Smooth muscle cell (in vitro differentiated cells): ENCODE results near the gene HUS1. TPM values are rescaled to one million over a fixed set of nuclear protein-coding genes. Genes with fewer than 3 reads are reported as not detected.
A peak's percentile ranks its signal among the peaks of the same experiment; 100 is the strongest.
"Not testable (repeated sequence)": the region's sequence is repeated elsewhere in the genome, so short reads cannot be mapped to it uniquely, and the experiment has no call there.

Source experiments
- DNase-seq: peaks from one replicate; lab custom pipeline; 2025; ENCODE audit not compliant: unreplicated experiment; lab: John Stamatoyannopoulos, UW
- H2AFZ ChIP-seq: fragments of 200-600 bp; sonication (generic); 2 replicates; pipeline ENCODE4 v1.6.0; 2016; ENCODE audit warnings: antibody characterized with exemption, low read depth, mild to moderate bottlenecking
- H3F3A ChIP-seq: fragments of 200-600 bp; sonication (generic); 2 replicates; pipeline ENCODE4 v1.6.0; 2017; ENCODE audit warnings: antibody characterized with exemption, low read depth
- H3K27ac ChIP-seq: fragments of 200-600 bp; sonication (generic); 2 replicates; pipeline ENCODE4 v1.5.1; 2016; ENCODE audit warnings: low read depth, mild to moderate bottlenecking
- H3K27me3 ChIP-seq: fragments of 200-600 bp; sonication (generic); 2 replicates; pipeline ENCODE4 v1.6.1; 2016; ENCODE audit warnings: low read depth, mild to moderate bottlenecking
- H3K36me3 ChIP-seq: fragments of 200-600 bp; sonication (generic); 2 replicates; pipeline ENCODE4 v1.5.1; 2016; ENCODE audit warnings: low read depth
- H3K4me1 ChIP-seq: fragments of 200-600 bp; sonication (generic); 2 replicates; pipeline ENCODE4 v1.5.1; 2016; ENCODE audit warnings: low read depth
- H3K4me2 ChIP-seq: fragments of 200-600 bp; sonication (generic); 2 replicates; pipeline ENCODE4 v1.6.0; 2016; ENCODE audit warnings: mild to moderate bottlenecking
- H3K4me3 ChIP-seq: fragments of 200-600 bp; sonication (generic); 2 replicates; pipeline ENCODE4 v1.5.1; 2016; ENCODE audit warnings: mild to moderate bottlenecking
- H3K79me2 ChIP-seq: fragments of 200-600 bp; sonication (generic); 2 replicates; pipeline ENCODE4 v1.6.0; 2016; ENCODE audit warnings: low read depth, mild to moderate bottlenecking
- H3K9ac ChIP-seq: fragments of 200-600 bp; sonication (generic); 2 replicates; pipeline ENCODE4 v1.6.0; 2016; ENCODE audit warnings: low read depth
- H3K9me3 ChIP-seq: fragments of 200-600 bp; sonication (generic); replicated peaks from 2 replicates; pipeline ENCODE4 v1.5.1; 2016; ENCODE audit warnings: low read depth
- H4K20me1 ChIP-seq: fragments of 200-600 bp; sonication (generic); 2 replicates; pipeline ENCODE4 v1.6.0; 2016; ENCODE audit warnings: low read depth
- WGBS: methylation state at CpG from one replicate; pipeline ENCODE4 v1.1.7; 2016; ENCODE audit warnings: low lambda C conversion rate; 5-methylcytosine and 5-hydroxymethylcytosine counted together
- polyA plus RNA-seq: library from polyadenylated mRNA; unstranded; fragments of >200 nt; fragmentation: Nextera tagmentation; extraction: Ambion mirVana; gene quantifications from 2 replicates; pipeline ENCODE4 v1.2.1, GENCODE V29; 2016
- total RNA-seq: library from RNA; depleted of rRNA; stranded (reverse); fragments of >200 nt; gene quantifications from 2 replicates; pipeline ENCODE4 v1.2.3, GENCODE V29; 2014
- TF ChIP-seq, protein P1 (sequence below): fragments of 200-600 bp; sonication (generic); IDR thresholded peaks from 2 replicates; pipeline ENCODE4 v1.5.1; 2017; ENCODE audit warnings: borderline replicate concordance, mild to moderate bottlenecking, antibody characterized with exemption; ENCODE audit not compliant: insufficient read depth, poor library complexity, severe bottlenecking

HUS1 gene
- total and polyA plus RNA-seq, 2 experiments from 2014 or later = 13.2 to 35.8 TPM

DNA sequence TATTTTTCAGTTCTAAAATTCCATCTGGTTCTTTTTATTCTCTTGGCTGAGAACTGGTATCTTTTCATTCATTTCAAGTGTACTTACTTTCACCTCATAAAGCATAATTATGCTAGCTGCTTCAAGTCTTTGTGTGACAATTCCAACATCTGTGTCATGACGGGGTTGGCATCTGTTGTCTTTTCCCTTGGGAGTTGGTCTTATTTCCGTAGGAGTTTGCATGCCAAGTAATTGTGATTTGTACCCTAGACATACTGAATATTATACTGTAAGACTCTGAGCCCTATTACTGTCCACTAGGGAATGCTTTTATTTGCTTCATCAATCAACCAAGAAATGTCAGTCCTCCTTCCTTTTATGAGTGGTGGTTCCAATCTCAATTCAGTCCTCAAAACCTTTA is 24.6 kb upstream of the HUS1 start:
- DNase-seq = no peak
- WGBS = 77% methylated on average over 2 of the region's 2 CpGs
- H2AFZ ChIP-seq = peak overlapping the region; percentile 46

GRCh38 chr7:48000164-48000563 is 20.7 kb upstream of the HUS1 start:
- not testable (repeated sequence) for H3K9ac ChIP-seq, H3K4me1 ChIP-seq, DNase-seq, H4K20me1 ChIP-seq, H3K9me3 ChIP-seq, H3K27ac ChIP-seq, H3K79me2 ChIP-seq, H3K4me3 ChIP-seq, H3K36me3 ChIP-seq, H3K27me3 ChIP-seq, H3F3A ChIP-seq, H3K4me2 ChIP-seq
- WGBS = 61% methylated on average over 13 of the region's 13 CpGs
- H2AFZ ChIP-seq = peak overlapping the region; percentile 2

More for the DNA sequence above, 24.6 kb upstream of the HUS1 start:
- Histone ChIP-seq H3K27ac (no peak overlapping the region), H3K36me3 (no peaks in the 10 kb centered on the region), H3K4me2 (no peak overlapping the region), H4K20me1 (no peaks in the 10 kb centered on the region), H3K79me2 (no peaks in the 10 kb centered on the region), H3K4me3 (no peak overlapping the region), H3K9ac (no peak overlapping the region), H3K4me1 (no peaks in the 10 kb centered on the region), H3K27me3 (no peaks in the 10 kb centered on the region), H3K9me3 (no peaks in the 10 kb centered on the region), H3F3A (no peaks in the 10 kb centered on the region)
- TF ChIP-seq, protein P1, sequence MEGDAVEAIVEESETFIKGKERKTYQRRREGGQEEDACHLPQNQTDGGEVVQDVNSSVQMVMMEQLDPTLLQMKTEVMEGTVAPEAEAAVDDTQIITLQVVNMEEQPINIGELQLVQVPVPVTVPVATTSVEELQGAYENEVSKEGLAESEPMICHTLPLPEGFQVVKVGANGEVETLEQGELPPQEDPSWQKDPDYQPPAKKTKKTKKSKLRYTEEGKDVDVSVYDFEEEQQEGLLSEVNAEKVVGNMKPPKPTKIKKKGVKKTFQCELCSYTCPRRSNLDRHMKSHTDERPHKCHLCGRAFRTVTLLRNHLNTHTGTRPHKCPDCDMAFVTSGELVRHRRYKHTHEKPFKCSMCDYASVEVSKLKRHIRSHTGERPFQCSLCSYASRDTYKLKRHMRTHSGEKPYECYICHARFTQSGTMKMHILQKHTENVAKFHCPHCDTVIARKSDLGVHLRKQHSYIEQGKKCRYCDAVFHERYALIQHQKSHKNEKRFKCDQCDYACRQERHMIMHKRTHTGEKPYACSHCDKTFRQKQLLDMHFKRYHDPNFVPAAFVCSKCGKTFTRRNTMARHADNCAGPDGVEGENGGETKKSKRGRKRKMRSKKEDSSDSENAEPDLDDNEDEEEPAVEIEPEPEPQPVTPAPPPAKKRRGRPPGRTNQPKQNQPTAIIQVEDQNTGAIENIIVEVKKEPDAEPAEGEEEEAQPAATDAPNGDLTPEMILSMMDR = no peak

DNA sequence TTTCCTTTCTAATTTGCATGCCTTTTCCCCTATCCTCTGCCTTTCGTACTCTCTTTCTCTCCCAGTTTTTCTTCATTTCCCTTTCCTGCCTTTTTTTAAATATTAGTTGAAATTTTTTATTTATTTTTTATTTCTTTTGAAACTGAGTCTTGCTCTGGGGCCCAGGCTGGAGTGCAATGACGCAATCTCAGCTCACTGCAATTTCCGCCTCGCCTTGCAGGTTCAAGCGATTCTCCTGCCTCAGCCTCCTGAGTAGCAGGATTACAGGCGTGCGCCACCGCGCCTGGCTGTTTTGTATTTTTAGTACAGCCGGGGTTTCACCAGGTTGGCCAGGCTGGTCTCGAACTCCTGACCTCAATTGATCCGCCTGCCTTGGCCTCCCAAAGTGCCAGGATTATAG is 20.0 kb upstream of the HUS1 start:
- Histone ChIP-seq H3K4me3 (no peak overlapping the region), H3K9me3 (no peaks in the 10 kb centered on the region), H2AFZ (no peak overlapping the region), H3K9ac (no peak overlapping the region), H3K4me2 (no peak overlapping the region), H3F3A (no peaks in the 10 kb centered on the region), H3K27me3 (no peaks in the 10 kb centered on the region), H3K36me3 (no peaks in the 10 kb centered on the region), H3K27ac (no peak overlapping the region), H3K79me2 (no peaks in the 10 kb centered on the region), H3K4me1 (no peaks in the 10 kb centered on the region), H4K20me1 (no peaks in the 10 kb centered on the region)
- 96% methylated on average over 12 of the region's 12 CpGs for WGBS
- TF ChIP-seq, protein P1 = no peak
- DNase-seq = no peak

DNA sequence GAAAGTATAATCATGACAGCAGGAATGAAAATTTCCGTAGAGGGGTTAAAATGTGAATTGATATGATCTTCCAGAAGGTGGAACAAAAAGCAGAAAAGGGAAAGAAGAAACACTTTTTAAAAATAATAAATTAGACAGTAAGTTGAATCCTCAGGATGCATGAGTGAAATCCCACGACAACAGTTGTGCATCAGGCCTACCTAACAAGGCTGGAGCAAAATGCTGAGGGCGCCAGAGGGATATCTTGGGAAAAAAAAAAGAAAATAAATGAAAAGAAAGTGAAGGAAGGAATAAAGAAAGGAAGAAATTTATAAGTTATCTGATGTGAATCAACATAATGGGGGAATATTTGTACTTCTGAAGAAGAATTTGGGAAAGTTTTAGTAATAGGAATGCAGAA is 13.0 kb upstream of the HUS1 start:
- no peaks in the 10 kb centered on the region for H4K20me1 ChIP-seq
- no peaks in the 10 kb centered on the region for H3K27me3 ChIP-seq
- H3K4me2 ChIP-seq = peak overlapping the region; percentile 89
- no peak overlapping the region for H3K9ac ChIP-seq
- no peaks in the 10 kb centered on the region for H3K9me3 ChIP-seq
- peak overlapping the region; percentile 93 for H2AFZ ChIP-seq
- H3K79me2 ChIP-seq = no peaks in the 10 kb centered on the region
- no peak for DNase-seq
- TF ChIP-seq, protein P1 = no peak
- H3K27ac ChIP-seq = peak overlapping the region; percentile 34
- H3K36me3 ChIP-seq = no peaks in the 10 kb centered on the region
- H3K4me3 ChIP-seq = peak overlapping the region; percentile 62
- peaks cover 5% of the 10 kb centered on the region for H3F3A ChIP-seq
- peaks cover 8% of the 10 kb centered on the region for H3K4me1 ChIP-seq
- WGBS = 49% methylated on average over 3 of the region's 3 CpGs
